Endothelial cell of umbilical vein (primary cell): ENCODE measurements around the gene SHLD2. TPM values are rescaled to one million over a fixed set of nuclear protein-coding genes. Genes with fewer than 3 reads are reported as not detected.

Experiments
- BruUV-seq: library from RNA; stranded (reverse); fragments of 400-500 nt; replicated peaks from 2 replicates; lab custom pipeline; 2021; lab: Mats Ljungman, UMichigan
- CTCF ChIA-PET: fragments of 300-600, 350-600 bp; sonication (Branson Sonifier 250); formaldehyde crosslinking; loops from one replicate; lab custom pipeline; 2021; ENCODE audit warnings: antibody characterized with exemption, inconsistent platforms; lab: Charles Lee
- POLR2A ChIA-PET: fragments of 300-600, 350-600 bp; sonication (Branson Sonifier 250); formaldehyde crosslinking; loops from one replicate; lab custom pipeline; 2021; ENCODE audit warnings: antibody characterized with exemption, inconsistent platforms; lab: Charles Lee
- DNase-seq: peaks from one replicate; pipeline ENCODE4 v3.0.0-alpha.2; 2011; ENCODE audit warnings: low read depth, low spot score
- FAIRE-seq: peaks from 2 replicates; lab custom pipeline; 2011; peaks lifted over from hg19 to GRCh38; lab: Jason Lieb, UNC
- H2AFZ ChIP-seq: 2 replicates; pipeline ENCODE4 v1.6.0; 2012; ENCODE audit warnings: low read depth, low read length, control low read depth, inconsistent platforms
- H3K27ac ChIP-seq: 2 replicates; pipeline ENCODE4 v1.5.1; 2011; ENCODE audit warnings: low read depth, mild to moderate bottlenecking, control low read depth, low read length, moderate library complexity; ENCODE audit not compliant: insufficient read depth
- H3K27me3 ChIP-seq, 2 experiments: 2 replicates each; pipeline versions ENCODE4 v1.6.0 to v1.6.1; 2011; ENCODE audit warnings: low read length in 2 of 2, mixed read lengths in 1 of 2; ENCODE audit not compliant: control insufficient read depth in 2 of 2, insufficient read depth in 2 of 2
- H3K36me3 ChIP-seq, 2 experiments: 2 replicates in 1 of 2; 3 replicates in 1 of 2; pipeline ENCODE4 v1.5.1; 2011; ENCODE audit warnings: low read length in 2 of 2, mild to moderate bottlenecking in 1 of 2, moderate library complexity in 1 of 2; ENCODE audit not compliant: control insufficient read depth in 2 of 2, insufficient read depth in 2 of 2; ENCODE audit errors: extremely low read depth in 1 of 2
- H3K4me1 ChIP-seq: 3 replicates; pipeline ENCODE4 v1.5.1; 2011; ENCODE audit warnings: mild to moderate bottlenecking, low read length; ENCODE audit not compliant: control insufficient read depth, insufficient read depth; ENCODE audit errors: extremely low read depth
- H3K4me2 ChIP-seq: 2 replicates; pipeline ENCODE4 v1.6.1; 2011; ENCODE audit warnings: low read length, control low read depth, mixed read lengths; ENCODE audit not compliant: insufficient read depth
- H3K4me3 ChIP-seq, 3 experiments: fragments of 200-600 bp in 1 of 3; sonication (generic), shearing (Covaris generic) in 1 of 3; replicated peaks in 1 of 3; 2 replicates each; pipeline ENCODE4 v1.5.1; 2011 to 2016; ENCODE audit warnings: control low read depth in 3 of 3, low read length in 3 of 3, mild to moderate bottlenecking in 2 of 3, inconsistent platforms in 1 of 3, low read depth in 1 of 3, moderate library complexity in 1 of 3; ENCODE audit not compliant: insufficient read depth in 1 of 3
- H3K79me2 ChIP-seq: 2 replicates; pipeline ENCODE4 v1.6.0; 2012; ENCODE audit warnings: low read length, inconsistent platforms; ENCODE audit not compliant: control insufficient read depth, insufficient read depth
- H3K9ac ChIP-seq: replicated peaks from 2 replicates; pipeline ENCODE3; 2011; ENCODE audit warnings: low read length, control low read depth; ENCODE audit not compliant: insufficient read depth; ENCODE audit errors: extremely low read depth
- H3K9me1 ChIP-seq: replicated peaks from 3 replicates; pipeline ENCODE4 v1.6.0; 2011; ENCODE audit warnings: mild to moderate bottlenecking, low read length; ENCODE audit not compliant: control insufficient read depth, insufficient read depth; ENCODE audit errors: extremely low read depth
- H3K9me3 ChIP-seq: replicated peaks from 2 replicates; pipeline ENCODE4 v1.5.1; 2012; ENCODE audit warnings: low read length, inconsistent platforms; ENCODE audit not compliant: control insufficient read depth, insufficient read depth
- H4K20me1 ChIP-seq: replicated peaks from 2 replicates; pipeline ENCODE3; 2011; ENCODE audit warnings: mild to moderate bottlenecking, low read length; ENCODE audit not compliant: control insufficient read depth, insufficient read depth; ENCODE audit errors: extremely low read depth
- EZH2 ChIP-seq: IDR thresholded peaks from 2 replicates; pipeline ENCODE4 v1.6.1; 2012; ENCODE audit warnings: borderline replicate concordance, low read depth, mild to moderate bottlenecking, moderate library complexity, low read length, inconsistent platforms; ENCODE audit not compliant: severe bottlenecking
- FOS ChIP-seq: IDR thresholded peaks from 2 replicates; pipeline ENCODE4 v1.6.1; 2011; ENCODE audit warnings: mild to moderate bottlenecking, low read length, moderate library complexity, borderline replicate concordance; ENCODE audit not compliant: insufficient read depth
- GATA2 ChIP-seq: IDR thresholded peaks from 2 replicates; pipeline ENCODE4 v1.7.0; 2011; ENCODE audit warnings: low read depth, mild to moderate bottlenecking, moderate library complexity, mixed read lengths, low read length; ENCODE audit not compliant: insufficient read length, insufficient read depth
- JUN ChIP-seq: IDR thresholded peaks from 2 replicates; pipeline ENCODE4 v1.6.1; 2011; ENCODE audit warnings: borderline replicate concordance, low read depth; ENCODE audit not compliant: insufficient read length, insufficient read depth
- MAX ChIP-seq: IDR thresholded peaks from 2 replicates; pipeline ENCODE4 v1.6.1; 2011; ENCODE audit not compliant: insufficient read depth, insufficient read length
- MYC ChIP-seq: IDR thresholded peaks from one replicate; pipeline ENCODE4 v1.6.1; 2011; ENCODE audit warnings: mild to moderate bottlenecking, low read depth, low read length
- POLR2A ChIP-seq: IDR thresholded peaks from 2 replicates; pipeline ENCODE4 v1.6.1; 2012; ENCODE audit warnings: low read depth, mild to moderate bottlenecking, control low read depth, low read length
- POLR2AphosphoS5 ChIP-seq: IDR thresholded peaks from 2 replicates; pipeline ENCODE4 v1.6.1; 2012; ENCODE audit warnings: low read depth, mild to moderate bottlenecking, control low read depth, low read length, moderate library complexity; ENCODE audit not compliant: insufficient read depth
- dilution Hi-C: fragments of 300-500 bp; cut with MboI; formaldehyde crosslinking; loops from one replicate; pipeline ENCODE4 v1.15.0; 2019; ENCODE audit warnings: low sequenced_read_pairs; ENCODE audit not compliant: extremely low pct_ligation_motif_present
- intact Hi-C: fragments of 100-400 bp; cut with micrococcal nuclease; formaldehyde crosslinking; loops from one replicate; pipeline ENCODE4 v1.10.0; 2022
- polyA plus RNA-seq, 4 experiments: library from polyadenylated mRNA; depleted of rRNA in 3 of 4; stranded (reverse) in 3 of 4; unstranded in 1 of 4; fragments of >200 nt; gene quantifications; 2 replicates each; pipeline versions ENCODE4 v1.2.1 to v1.2.3, GENCODE V29; 2011 to 2012; ENCODE audit warnings: missing spikeins in 1 of 4
- total RNA-seq: library from RNA; stranded (reverse); gene quantifications from 2 replicates; pipeline ENCODE4 v1.2.3, GENCODE V29; 2021
- TF ChIP-seq, protein P1 (sequence below), 2 donors: IDR thresholded peaks; 1 replicate in 1 of 2; 2 replicates in 1 of 2; pipeline ENCODE4 v1.5.1; 2011; ENCODE audit warnings: low read length in 2 of 2, mild to moderate bottlenecking in 2 of 2, moderate library complexity in 2 of 2, control low read depth in 1 of 2, inconsistent platforms in 1 of 2, low read depth in 1 of 2; ENCODE audit not compliant: insufficient read depth in 1 of 2; ENCODE audit errors: extremely low read depth in 1 of 2

The SHLD2 gene
- total and polyA plus RNA-seq, 2 donors (not counting 3 experiments of a cell fraction or from before 2014, with no cell fraction given) = 6.1 to 22.4 TPM

GRCh38 chr10:87059401-87059800, 35.6 kb upstream of the SHLD2 start:
- ChIA-PET CTCF (no interaction called here), POLR2A (no interaction called here)
- Histone ChIP-seq H3K4me2 (no peak overlapping the region), H3K4me3 (no peak overlapping the region), H3K79me2 (no peaks in the 10 kb centered on the region), H3K27me3 (no peaks in the 10 kb centered on the region), H3K27ac (no peak overlapping the region), H4K20me1 (no peaks in the 10 kb centered on the region), H3K9me3 (no peaks in the 10 kb centered on the region), H2AFZ (no peak overlapping the region), H3K4me1 (peaks cover 9% of the 10 kb centered on the region), H3K9me1 (no peaks in the 10 kb centered on the region), H3K36me3 (peaks cover 4 to 10% of the 10 kb centered on the region in 2 experiments), H3K9ac (no peak overlapping the region)
- no peak for TF ChIP-seq POLR2A
- no peak for TF ChIP-seq FOS
- no peak for TF ChIP-seq GATA2
- TF ChIP-seq EZH2 = no peak
- no peak for TF ChIP-seq JUN
- TF ChIP-seq, protein P1, sequence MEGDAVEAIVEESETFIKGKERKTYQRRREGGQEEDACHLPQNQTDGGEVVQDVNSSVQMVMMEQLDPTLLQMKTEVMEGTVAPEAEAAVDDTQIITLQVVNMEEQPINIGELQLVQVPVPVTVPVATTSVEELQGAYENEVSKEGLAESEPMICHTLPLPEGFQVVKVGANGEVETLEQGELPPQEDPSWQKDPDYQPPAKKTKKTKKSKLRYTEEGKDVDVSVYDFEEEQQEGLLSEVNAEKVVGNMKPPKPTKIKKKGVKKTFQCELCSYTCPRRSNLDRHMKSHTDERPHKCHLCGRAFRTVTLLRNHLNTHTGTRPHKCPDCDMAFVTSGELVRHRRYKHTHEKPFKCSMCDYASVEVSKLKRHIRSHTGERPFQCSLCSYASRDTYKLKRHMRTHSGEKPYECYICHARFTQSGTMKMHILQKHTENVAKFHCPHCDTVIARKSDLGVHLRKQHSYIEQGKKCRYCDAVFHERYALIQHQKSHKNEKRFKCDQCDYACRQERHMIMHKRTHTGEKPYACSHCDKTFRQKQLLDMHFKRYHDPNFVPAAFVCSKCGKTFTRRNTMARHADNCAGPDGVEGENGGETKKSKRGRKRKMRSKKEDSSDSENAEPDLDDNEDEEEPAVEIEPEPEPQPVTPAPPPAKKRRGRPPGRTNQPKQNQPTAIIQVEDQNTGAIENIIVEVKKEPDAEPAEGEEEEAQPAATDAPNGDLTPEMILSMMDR (IDR thresholded peaks at IDR 0.05; ENCODE audit: extremely low read depth in 1 of 2, insufficient read depth in 1 of 2, low read depth in 1 of 2, low read length in 2 of 2) = no peak
- TF ChIP-seq MYC = no peak
- no peak for TF ChIP-seq POLR2AphosphoS5
- no peak for TF ChIP-seq MAX
- intact Hi-C loops (no loop called here), dilution Hi-C loops (no loop called here)
- FAIRE-seq (no peak), DNase-seq (no peak)
- BruUV-seq = no TSS peak
